ENCODE measurements around the gene NRN1.

The NRN1 gene

GRCh38 chr6:6037179-6037578 lies 30.5 kb upstream of the NRN1 start:
- Histone ChIP-seq H3K9me3 (ENCODE audit: control insufficient read depth, insufficient read depth, low read depth, low read length) (no peaks in the 10 kb centered on the region), H3K4me1 (ENCODE audit: control insufficient read depth, insufficient read depth, low read length) (no peaks in the 10 kb centered on the region), H3K4me3 (ENCODE audit: low read depth, low read length) (no peak overlapping the region), H3K36me3 (ENCODE audit: control insufficient read depth in 2 of 2, insufficient read depth in 1 of 2, low read length in 2 of 2) (no peaks in the 10 kb centered on the region), H3K27ac (ENCODE audit: extremely low read depth, low read depth, low read length) (no peak overlapping the region)
- ChIA-PET CTCF (no interaction called here), POLR2A (no interaction called here)
- no peak for TF ChIP-seq ZNF610 (tag by site-specific recombination; IDR thresholded peaks at IDR 0.05; ENCODE audit: borderline replicate concordance)

DNA sequence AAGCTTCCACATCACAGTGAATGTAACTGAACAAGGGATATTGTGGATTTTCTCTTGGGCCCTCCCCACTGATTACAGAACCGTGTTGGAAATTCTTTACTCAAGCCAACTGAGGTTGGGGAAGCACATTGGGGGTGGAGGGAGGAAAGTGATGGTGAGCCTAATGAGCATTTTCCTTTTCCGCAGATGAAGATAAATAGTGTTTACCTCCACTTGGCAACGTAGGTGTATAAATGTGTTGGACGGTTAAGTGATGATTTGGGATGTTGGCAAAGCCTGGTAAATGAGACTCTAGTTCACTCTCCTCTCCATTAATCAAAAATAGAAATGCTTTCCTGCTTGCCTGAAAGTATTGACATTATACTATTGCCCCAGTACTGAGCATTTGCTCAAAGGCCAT lies 27.1 kb upstream of the NRN1 start:
- H3K9me3 ChIP-seq (ENCODE audit: control insufficient read depth, insufficient read depth, low read depth, low read length): no peaks in the 10 kb centered on the region
- CTCF ChIA-PET: no interaction called here
- H3K4me1 ChIP-seq (ENCODE audit: control insufficient read depth, insufficient read depth, low read length): no peaks in the 10 kb centered on the region
- H3K27ac ChIP-seq (ENCODE audit: extremely low read depth, low read depth, low read length): no peak overlapping the region
- POLR2A ChIA-PET: no interaction called here
- TF ChIP-seq ZNF654 (tag by site-specific recombination; IDR thresholded peaks at IDR 0.05; ENCODE audit: low read depth): no peak
- no peak for TF ChIP-seq ZNF19 (tag by site-specific recombination; IDR thresholded peaks at IDR 0.05; ENCODE audit: low read depth)
- no peak for TF ChIP-seq FEZF1 (tag by site-specific recombination; IDR thresholded peaks at IDR 0.05)
- no peak for TF ChIP-seq ZNF837 (tag by site-specific recombination; IDR thresholded peaks at IDR 0.05)
- no peak for TF ChIP-seq ZNF501 (tag by site-specific recombination; IDR thresholded peaks at IDR 0.05)
- no peak overlapping the region for H3K4me3 ChIP-seq (ENCODE audit: low read depth, low read length)
- H3K36me3 ChIP-seq (ENCODE audit: control insufficient read depth in 2 of 2, insufficient read depth in 1 of 2, low read length in 2 of 2): no peaks in the 10 kb centered on the region

DNA sequence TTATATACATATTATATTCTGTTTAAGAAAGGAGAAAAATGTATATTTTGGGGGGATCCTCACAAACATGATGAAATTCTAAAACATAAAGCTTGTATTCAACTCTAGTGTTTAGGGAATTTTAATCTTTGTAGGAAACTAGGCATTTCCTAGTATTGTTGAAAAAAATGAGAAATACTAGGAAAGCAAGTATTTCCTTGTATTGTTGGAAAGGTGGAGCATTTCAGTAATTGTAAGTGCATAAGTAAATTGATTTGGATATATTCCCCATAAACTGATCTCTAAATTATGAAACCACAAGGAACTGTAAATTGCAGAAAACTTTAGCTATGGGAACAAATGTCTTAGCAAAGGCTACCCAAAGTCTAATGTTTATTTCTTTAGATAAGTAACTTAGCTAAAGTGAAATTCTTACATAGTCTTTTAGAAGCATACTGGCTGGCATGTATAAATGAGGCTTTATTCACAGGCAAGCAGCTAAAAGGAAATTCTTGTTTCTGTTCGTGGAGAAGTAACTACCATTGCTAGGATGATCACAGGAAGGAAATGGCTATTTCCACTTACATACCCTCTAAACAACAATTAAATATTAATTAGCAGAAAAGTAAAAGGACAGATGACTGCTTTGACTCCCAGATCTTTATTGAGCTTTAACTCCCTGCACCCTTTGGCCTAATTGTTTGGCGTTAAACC lies 19.9 kb upstream of the NRN1 start:
- ChIA-PET POLR2A (interaction anchor here (1.2 kb wide), 1 partner anchor 18 kb away, joined by 3 read pairs; no protein-coding TSS in a partner anchor), CTCF (interaction anchor here (0.6 to 0.8 kb wide), 2 partner anchors 520 to 883 kb away, joined by 3 read pairs; no protein-coding TSS in a partner anchor)
- no peak for TF ChIP-seq ZBTB8A (tag by site-specific recombination; IDR thresholded peaks at IDR 0.05)
- no peak for TF ChIP-seq ZFP41 (tag by site-specific recombination; IDR thresholded peaks at IDR 0.05; ENCODE audit: borderline replicate concordance)
- TF ChIP-seq ZNF214 (tag by site-specific recombination; IDR thresholded peaks at IDR 0.05; ENCODE audit: borderline replicate concordance): no peak
- TF ChIP-seq ZNF830 (tag by site-specific recombination; IDR thresholded peaks at IDR 0.05; ENCODE audit: low read depth): no peak
- TF ChIP-seq ZNF791 (tag by site-specific recombination; IDR thresholded peaks at IDR 0.05): no peak
- no peak for TF ChIP-seq EGR2 (tag by site-specific recombination; IDR thresholded peaks at IDR 0.05; ENCODE audit: low read depth)
- no peak for TF ChIP-seq ZNF660 (tag by site-specific recombination; IDR thresholded peaks at IDR 0.05)
- TF ChIP-seq, protein P1, sequence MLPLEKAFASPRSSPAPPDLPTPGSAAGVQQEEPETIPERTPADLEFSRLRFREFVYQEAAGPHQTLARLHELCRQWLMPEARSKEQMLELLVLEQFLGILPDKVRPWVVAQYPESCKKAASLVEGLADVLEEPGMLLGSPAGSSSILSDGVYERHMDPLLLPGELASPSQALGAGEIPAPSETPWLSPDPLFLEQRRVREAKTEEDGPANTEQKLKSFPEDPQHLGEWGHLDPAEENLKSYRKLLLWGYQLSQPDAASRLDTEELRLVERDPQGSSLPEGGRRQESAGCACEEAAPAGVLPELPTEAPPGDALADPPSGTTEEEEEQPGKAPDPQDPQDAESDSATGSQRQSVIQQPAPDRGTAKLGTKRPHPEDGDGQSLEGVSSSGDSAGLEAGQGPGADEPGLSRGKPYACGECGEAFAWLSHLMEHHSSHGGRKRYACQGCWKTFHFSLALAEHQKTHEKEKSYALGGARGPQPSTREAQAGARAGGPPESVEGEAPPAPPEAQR (tag by site-specific recombination; IDR thresholded peaks at IDR 0.05): no peak
- no peak for TF ChIP-seq ZNF473 (tag by site-specific recombination; IDR thresholded peaks at IDR 0.05)
- TF ChIP-seq ZNF624 (tag by site-specific recombination; IDR thresholded peaks at IDR 0.05): no peak
- TF ChIP-seq, protein P2, sequence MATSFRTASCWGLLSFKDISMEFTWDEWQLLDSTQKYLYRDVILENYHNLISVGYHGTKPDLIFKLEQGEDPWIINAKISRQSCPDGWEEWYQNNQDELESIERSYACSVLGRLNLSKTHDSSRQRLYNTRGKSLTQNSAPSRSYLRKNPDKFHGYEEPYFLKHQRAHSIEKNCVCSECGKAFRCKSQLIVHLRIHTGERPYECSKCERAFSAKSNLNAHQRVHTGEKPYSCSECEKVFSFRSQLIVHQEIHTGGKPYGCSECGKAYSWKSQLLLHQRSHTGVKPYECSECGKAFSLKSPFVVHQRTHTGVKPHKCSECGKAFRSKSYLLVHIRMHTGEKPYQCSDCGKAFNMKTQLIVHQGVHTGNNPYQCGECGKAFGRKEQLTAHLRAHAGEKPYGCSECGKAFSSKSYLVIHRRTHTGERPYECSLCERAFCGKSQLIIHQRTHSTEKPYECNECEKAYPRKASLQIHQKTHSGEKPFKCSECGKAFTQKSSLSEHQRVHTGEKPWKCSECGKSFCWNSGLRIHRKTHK (tag by site-specific recombination; IDR thresholded peaks at IDR 0.05): no peak
- TF ChIP-seq ZNF76 (tag by site-specific recombination; IDR thresholded peaks at IDR 0.05; ENCODE audit: borderline replicate concordance, low read depth): no peak
- H3K9me3 ChIP-seq (ENCODE audit: control insufficient read depth, insufficient read depth, low read depth, low read length): no peaks in the 10 kb centered on the region
- H3K27ac ChIP-seq (ENCODE audit: extremely low read depth, low read depth, low read length): no peak overlapping the region
- H3K4me3 ChIP-seq (ENCODE audit: low read depth, low read length): no peak overlapping the region
- H3K4me1 ChIP-seq (ENCODE audit: control insufficient read depth, insufficient read depth, low read length): no peaks in the 10 kb centered on the region
- H3K36me3 ChIP-seq (ENCODE audit: control insufficient read depth in 2 of 2, insufficient read depth in 1 of 2, low read length in 2 of 2): no peaks in the 10 kb centered on the region
